ENCODE results near the gene ZNF174.

ZNF174 gene

GRCh38 chr16:3364774-3365427, 36.1 kb upstream of the ZNF174 start:
- in situ Hi-C loops (cut with HindIII; ENCODE audit: low sequenced_read_pairs) = no loop called here
- TF ChIP-seq, protein P1, sequence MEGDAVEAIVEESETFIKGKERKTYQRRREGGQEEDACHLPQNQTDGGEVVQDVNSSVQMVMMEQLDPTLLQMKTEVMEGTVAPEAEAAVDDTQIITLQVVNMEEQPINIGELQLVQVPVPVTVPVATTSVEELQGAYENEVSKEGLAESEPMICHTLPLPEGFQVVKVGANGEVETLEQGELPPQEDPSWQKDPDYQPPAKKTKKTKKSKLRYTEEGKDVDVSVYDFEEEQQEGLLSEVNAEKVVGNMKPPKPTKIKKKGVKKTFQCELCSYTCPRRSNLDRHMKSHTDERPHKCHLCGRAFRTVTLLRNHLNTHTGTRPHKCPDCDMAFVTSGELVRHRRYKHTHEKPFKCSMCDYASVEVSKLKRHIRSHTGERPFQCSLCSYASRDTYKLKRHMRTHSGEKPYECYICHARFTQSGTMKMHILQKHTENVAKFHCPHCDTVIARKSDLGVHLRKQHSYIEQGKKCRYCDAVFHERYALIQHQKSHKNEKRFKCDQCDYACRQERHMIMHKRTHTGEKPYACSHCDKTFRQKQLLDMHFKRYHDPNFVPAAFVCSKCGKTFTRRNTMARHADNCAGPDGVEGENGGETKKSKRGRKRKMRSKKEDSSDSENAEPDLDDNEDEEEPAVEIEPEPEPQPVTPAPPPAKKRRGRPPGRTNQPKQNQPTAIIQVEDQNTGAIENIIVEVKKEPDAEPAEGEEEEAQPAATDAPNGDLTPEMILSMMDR (IDR thresholded peaks at IDR 0.05; ENCODE audit: low read depth, low read length, missing control alignments) = no peak
- peak overlapping the region; percentile 48 for H3K4me3 ChIP-seq (ENCODE audit: low read depth, low read length)
- DNase-seq (ENCODE audit: low read depth) = peak; percentile 76

GRCh38 chr16:3369073-3369472, 31.9 kb upstream of the ZNF174 start:
- no peak for DNase-seq (ENCODE audit: low read depth)
- no peak overlapping the region for H3K4me3 ChIP-seq (ENCODE audit: low read depth, low read length)
- in situ Hi-C loops (cut with HindIII; ENCODE audit: low sequenced_read_pairs) = no loop called here
- TF ChIP-seq, protein P1 (IDR thresholded peaks at IDR 0.05; ENCODE audit: low read depth, low read length, missing control alignments) = no peak

DNA sequence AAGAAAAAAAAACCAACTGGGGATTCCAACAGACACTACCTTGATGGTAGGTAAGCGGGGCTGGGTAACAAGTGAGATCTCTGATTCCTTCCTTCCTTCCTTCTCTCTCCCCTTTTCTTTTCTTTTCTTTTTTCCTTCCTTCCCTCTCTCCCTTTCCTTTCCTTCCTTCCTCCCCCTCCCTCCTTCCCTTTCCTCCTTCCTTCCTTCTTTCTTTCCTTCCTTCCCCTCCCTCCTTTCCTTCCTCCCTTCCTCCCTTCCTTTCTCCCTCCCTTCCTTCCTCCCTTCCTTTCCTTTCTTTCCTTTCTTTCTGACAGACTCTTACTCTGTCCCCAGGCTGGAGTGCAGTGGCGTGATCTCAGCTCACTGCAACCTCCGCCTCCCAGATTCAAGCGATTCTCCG, 25.3 kb upstream of the ZNF174 start:
- H3K4me3 ChIP-seq (ENCODE audit: low read depth, low read length) = no peak overlapping the region
- no peak for DNase-seq (ENCODE audit: low read depth)
- in situ Hi-C loops (cut with HindIII; ENCODE audit: low sequenced_read_pairs) = no loop called here
- TF ChIP-seq, protein P1 (IDR thresholded peaks at IDR 0.05; ENCODE audit: low read depth, low read length, missing control alignments) = no peak

DNA sequence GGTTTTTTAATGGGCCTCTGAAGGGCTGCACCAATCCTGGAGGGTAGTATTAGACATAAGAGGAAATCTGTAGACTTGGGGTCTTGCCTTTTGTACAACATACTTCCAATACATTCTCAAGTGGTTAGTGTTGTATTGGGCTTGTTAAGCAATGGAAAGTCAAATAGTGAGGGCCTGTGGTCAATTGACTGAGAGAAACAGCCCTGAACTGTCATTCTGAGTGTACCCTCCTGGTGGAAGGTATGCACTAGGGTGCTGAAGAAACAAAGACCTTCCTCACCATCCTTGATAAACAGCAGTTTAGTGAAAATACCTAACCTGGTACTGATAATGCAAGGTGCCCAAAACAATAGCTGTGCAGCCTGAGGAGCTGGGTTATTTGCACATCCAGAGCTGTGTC, 23.1 kb upstream of the ZNF174 start:
- in situ Hi-C loops (cut with HindIII; ENCODE audit: low sequenced_read_pairs) = no loop called here
- no peak for DNase-seq (ENCODE audit: low read depth)
- no peak overlapping the region for H3K4me3 ChIP-seq (ENCODE audit: low read depth, low read length)
- TF ChIP-seq, protein P1 (IDR thresholded peaks at IDR 0.05; ENCODE audit: low read depth, low read length, missing control alignments) = no peak

GRCh38 chr16:3383045-3383448, 18.0 kb upstream of the ZNF174 start:
- H3K4me3 ChIP-seq (ENCODE audit: low read depth, low read length) = no peak overlapping the region
- no peak for DNase-seq (ENCODE audit: low read depth)
- in situ Hi-C loops (cut with HindIII; ENCODE audit: low sequenced_read_pairs) = no loop called here
- TF ChIP-seq, protein P1 (IDR thresholded peaks at IDR 0.05; ENCODE audit: low read depth, low read length, missing control alignments) = no peak

DNA sequence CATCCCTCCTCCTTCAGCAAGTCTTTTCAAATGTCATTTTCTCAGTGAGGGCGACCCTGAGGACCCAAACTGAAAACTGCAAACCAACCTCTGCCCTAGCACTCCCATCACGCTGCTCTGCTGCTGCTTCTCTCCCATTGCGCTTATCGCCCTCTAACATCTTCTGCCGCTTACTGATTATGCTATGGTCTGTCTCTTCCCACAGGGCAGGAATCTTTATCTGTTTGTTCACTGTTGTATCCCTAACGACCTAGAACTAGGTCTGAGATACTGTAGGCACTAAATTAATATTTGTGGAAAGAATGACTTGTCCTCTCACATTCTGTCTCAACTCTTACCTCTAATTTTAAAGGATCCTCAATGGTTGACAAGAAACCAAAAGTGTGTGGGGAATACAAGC, 12.7 kb upstream of the ZNF174 start:
- H3K4me3 ChIP-seq (ENCODE audit: low read depth, low read length) = no peak overlapping the region
- in situ Hi-C loops (cut with HindIII; ENCODE audit: low sequenced_read_pairs) = no loop called here
- TF ChIP-seq, protein P1 (IDR thresholded peaks at IDR 0.05; ENCODE audit: low read depth, low read length, missing control alignments) = no peak
- no peak for DNase-seq (ENCODE audit: low read depth)
